Measurements from ENCODE around the gene HES4.

- TF ChIP-seq CTCF (IDR thresholded peaks at IDR 0.05), result no peak
- no peak for TF ChIP-seq POLR2A (IDR thresholded peaks at IDR 0.05)
- TF ChIP-seq POLR2AphosphoS5 (IDR thresholded peaks at IDR 0.05), result no peak
Measured at GRCh38 chr1:1004420-1004779, 4.5 kb upstream of the HES4 start.
